Endothelial cell of umbilical vein (primary cell): ENCODE results near the gene RDH5.

Experiments used
- CTCF ChIP-seq, 2 donors: IDR thresholded peaks; 1 replicate in 1 of 2; 2 replicates in 1 of 2; pipeline ENCODE4 v1.5.1; 2011; ENCODE audit warnings: low read length in 2 of 2, mild to moderate bottlenecking in 2 of 2, moderate library complexity in 2 of 2, control low read depth in 1 of 2, inconsistent platforms in 1 of 2, low read depth in 1 of 2; ENCODE audit not compliant: insufficient read depth in 1 of 2; ENCODE audit errors: extremely low read depth in 1 of 2
- POLR2A ChIP-seq: IDR thresholded peaks from 2 replicates; pipeline ENCODE4 v1.6.1; 2012; ENCODE audit warnings: low read depth, mild to moderate bottlenecking, control low read depth, low read length

DNA sequence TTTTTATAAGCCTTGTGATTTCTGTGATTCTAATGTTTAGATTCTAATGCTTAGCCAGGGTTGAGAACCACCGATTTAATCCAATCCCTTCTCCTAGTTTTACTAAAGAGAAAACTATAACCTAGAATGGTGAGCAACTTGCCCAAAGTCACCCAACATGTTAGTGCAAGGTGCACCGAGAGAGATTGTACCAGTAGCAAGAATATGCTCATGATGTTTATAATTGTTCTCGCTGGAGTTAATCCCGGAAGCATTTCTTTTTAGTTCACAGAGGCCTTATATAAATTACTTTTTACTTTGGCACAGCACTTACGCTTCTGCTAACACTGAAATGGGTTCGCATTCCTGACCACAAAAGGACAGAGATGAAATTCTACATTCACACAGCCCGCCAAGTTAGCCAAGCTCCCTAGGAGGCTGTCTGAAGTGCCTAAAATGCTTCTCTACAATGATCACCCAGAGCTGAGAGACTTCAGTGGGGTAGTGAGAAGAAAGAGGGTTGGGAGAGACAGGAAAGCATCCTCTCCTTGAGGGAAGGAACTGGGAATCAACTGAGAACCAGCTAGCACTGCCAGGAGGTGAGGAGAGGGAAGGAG lies 4.9 kb upstream of the RDH5 start:
- no peak for TF ChIP-seq CTCF (IDR thresholded peaks at IDR 0.05; ENCODE audit: extremely low read depth in 1 of 2, insufficient read depth in 1 of 2, low read depth in 1 of 2, low read length in 2 of 2)
- TF ChIP-seq POLR2A: no peak
